M059J (cell line): ENCODE measurements around the gene SH2D1B. TPM values are rescaled to one million over a fixed set of nuclear protein-coding genes. Genes with fewer than 3 reads are reported as not detected.
A peak's percentile ranks its signal among the peaks of the same experiment; 100 is the strongest.
"Not testable (repeated sequence)": the region's sequence is repeated elsewhere in the genome, so short reads cannot be mapped to it uniquely, and the experiment has no call there.

Experiments used
- DNase-seq: peaks from one replicate; pipeline ENCODE4 v3.0.0-alpha.2; 2012; ENCODE audit warnings: low read depth
- total RNA-seq: library from RNA; depleted of rRNA; stranded (reverse); fragments of >200 nt; shearing (Covaris generic); gene quantifications from 2 replicates; pipeline ENCODE4 v1.2.3, GENCODE V29; 2014; rRNA removed

The SH2D1B gene, protein sequence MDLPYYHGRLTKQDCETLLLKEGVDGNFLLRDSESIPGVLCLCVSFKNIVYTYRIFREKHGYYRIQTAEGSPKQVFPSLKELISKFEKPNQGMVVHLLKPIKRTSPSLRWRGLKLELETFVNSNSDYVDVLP
- total RNA-seq = 0.05 and 0.71 TPM in 2 replicates

DNA sequence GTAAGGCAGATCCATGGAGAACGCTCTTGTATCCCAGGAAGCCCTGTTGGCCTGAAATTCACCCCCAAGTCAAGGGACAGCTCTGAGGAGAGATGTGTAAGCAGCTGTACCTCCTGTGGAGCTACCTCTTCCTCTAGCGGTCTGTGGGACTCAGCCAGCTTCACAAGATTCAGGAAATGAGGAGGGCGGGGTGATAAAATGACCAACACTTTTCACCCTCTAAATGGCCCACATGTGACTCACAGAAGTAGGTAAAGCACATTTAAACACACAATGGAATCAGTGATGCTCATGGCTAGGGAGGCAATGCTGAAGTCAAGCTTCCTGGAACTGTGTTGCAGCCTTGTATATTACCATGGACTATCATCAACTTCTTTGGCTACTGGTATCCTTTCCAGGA lies at the start of gene SH2D1B:
SH2D1B (minus strand) TSS at position 135 of the 400 bp plus-strand sequence; CDS start at position 15, 120 bp downstream.
- peak; percentile 80 for DNase-seq

DNA sequence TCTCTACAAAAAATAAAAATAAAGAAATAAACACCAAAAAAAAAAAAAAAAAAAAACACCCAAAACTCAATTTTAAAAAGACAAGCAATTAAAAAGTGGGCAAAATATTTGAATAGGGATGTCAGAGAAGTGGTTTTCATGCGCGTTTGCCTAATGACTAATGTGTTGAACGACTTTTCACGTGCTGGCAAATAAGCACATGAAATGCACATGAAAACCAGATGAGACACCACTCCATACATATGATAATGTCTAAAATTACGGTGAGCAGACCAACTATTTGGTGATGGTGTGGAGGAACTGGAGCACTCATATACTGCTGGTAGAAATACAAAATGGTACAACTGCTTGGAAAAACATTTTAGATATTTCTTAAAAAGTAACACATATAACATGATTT lies 46.3 kb upstream of the SH2D1B start:
- no peak for DNase-seq

DNA sequence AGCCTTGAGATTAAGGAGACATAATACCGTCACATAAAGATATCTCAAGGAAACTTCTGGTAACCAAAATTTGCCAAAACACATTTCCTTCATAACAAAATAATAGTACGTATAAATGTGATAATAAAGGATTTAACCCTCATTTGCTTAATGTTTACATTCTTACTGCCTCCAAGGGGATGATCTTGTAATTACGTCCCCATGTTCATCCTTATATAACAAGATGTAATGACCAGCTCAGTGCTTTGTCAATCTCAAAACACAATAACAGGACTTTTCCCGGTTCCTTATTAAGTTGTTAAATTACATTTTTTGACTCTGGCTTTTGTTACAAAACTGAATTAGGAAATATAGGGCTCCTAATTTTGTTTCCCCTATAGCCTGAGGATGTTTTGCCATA lies 44.4 kb upstream of the SH2D1B start:
- no peak for DNase-seq

DNA sequence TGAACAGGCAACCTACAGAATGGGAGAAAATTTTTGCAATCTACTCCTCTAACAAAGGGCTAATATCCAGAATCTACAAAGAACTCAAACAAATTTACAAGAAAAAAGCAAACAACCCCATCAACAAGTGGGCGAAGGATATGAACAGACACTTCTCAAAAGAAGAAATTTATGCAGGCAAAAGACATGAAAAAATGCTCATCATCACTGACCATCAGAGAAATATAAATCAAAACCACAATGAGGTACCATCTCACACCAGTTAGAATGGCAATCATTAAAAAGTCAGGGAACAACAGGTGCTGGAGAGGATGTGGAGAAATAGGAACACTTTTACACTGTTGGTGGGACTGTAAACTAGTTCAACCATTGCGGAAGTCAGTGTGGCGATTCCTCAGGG lies 42.4 kb upstream of the SH2D1B start:
- DNase-seq = not testable (repeated sequence)

DNA sequence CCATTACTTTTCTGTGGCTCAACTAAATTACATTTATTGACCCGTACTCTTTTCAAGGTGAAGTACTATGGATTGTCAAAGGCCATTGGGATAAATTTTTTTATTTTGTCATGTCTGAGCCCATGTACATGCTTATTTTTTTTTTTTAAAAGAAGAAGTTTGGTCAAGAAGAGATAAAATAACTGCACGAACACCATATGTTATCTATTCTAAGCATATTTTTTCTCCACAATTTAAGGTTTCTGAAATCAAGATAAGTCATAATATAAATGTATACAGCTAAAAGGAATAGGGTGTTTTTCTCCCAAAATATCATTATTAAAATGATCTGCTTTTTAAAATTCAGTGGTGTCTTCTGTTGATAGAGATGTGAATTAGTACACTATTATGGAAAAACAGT lies 35.0 kb upstream of the SH2D1B start:
- no peak for DNase-seq

DNA sequence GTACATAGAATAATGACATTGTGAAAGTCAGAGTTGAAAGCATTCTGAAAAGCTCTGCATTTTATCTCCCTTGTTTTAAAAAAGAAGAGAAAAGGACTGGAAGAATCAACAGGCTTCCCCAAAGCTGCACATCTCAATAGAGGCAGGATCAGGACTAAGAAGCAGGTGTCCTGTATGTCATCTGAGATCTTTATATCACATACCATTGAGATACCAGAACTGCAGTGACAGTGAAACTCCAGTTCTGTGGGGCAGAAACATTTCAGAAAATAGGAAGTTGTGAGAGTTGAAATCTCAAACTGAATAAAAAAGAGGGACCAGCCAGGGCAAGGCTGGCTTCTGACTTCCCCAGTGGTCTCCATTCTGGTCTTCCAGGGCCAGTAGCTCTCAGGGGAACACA lies 33.0 kb upstream of the SH2D1B start:
- DNase-seq = no peak

DNA sequence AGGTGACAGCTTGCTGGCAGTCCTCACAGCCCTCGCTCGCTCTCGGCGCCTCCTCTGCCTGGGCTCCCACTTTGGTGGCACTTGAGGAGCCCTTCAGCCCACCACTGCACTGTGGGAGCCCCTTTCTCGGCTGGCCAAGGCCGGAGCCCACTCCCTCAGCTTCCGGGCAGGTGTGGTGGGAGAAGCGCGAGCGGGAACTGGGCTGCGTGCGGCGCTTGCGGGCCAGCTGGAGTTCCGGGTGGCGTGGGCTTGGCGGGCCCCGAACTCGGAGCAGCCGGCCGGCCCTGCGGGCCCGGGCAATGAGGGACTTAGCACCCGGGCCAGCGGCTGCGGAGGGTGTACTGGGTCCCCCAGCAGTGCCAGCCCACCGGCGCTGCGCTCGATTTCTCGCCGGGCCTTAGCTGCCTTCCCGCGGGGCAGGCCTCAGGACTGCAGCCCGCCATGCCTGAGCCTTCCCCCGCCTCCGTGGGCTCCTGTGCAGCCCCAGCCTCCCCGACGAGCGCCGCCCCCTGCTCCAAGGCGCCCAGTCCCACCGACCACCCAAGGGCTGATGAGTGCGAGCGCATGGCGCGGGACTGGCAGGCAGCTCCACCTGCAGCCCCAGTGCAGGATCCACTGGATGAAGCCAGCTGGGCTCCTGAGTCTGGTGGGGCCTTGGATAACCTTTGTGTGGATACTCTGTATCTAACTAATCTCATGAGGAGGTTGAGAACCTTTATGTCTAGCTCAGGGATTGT lies 21.2 kb upstream of the SH2D1B start:
- not testable (repeated sequence) for DNase-seq

DNA sequence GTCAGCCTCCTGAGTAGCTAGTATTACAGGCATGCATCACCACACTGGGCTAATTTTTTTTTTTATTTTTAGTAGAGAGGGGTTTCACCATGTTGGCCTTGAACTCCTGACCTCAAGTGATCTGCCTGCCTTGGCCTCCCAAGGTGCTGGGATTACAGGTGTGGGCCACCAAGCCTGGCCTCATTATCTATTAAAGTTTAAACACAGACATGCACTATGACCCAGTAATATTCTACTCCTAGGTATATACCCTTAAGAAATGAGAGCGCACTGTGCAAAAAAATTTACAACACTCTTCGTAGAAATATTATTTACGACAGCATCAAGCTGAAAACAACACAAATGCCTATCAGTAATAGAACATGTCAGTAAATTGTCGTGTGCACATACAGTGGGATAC lies 18.6 kb upstream of the SH2D1B start:
- no peak for DNase-seq

DNA sequence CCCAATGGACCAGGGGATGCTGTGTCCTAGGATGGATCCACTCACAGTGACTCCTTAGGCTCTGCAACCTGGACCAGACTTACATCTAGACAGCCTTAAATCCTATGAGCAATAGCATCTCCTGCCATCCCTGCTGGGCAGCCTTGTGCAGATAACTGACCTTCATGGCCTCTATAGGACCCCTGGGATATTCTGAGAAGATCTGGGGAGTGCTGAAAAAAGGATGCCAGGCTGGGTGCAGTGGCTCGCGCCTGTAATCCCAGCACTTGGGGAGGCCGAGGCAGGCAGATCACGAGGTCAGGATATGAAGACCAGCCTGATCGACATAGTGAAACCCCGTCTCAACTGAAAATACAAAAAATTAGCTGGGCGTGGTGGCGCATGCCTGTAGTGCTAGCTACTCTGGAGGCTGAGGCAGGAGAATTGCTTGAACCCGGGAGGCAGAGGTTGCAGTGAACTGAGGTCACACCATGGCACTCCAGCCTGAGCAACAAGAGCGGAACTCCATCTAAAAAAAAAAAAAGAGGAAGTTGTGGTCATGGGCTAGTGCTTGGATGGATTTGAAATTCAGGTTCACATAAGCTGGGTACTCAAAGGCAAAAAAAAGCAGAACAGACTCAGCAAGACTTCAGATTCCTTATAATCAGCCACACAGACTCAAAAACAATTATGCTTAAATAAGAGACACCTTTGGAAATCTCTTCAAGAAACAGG lies 10.9 kb upstream of the SH2D1B start:
- DNase-seq = no peak

DNA sequence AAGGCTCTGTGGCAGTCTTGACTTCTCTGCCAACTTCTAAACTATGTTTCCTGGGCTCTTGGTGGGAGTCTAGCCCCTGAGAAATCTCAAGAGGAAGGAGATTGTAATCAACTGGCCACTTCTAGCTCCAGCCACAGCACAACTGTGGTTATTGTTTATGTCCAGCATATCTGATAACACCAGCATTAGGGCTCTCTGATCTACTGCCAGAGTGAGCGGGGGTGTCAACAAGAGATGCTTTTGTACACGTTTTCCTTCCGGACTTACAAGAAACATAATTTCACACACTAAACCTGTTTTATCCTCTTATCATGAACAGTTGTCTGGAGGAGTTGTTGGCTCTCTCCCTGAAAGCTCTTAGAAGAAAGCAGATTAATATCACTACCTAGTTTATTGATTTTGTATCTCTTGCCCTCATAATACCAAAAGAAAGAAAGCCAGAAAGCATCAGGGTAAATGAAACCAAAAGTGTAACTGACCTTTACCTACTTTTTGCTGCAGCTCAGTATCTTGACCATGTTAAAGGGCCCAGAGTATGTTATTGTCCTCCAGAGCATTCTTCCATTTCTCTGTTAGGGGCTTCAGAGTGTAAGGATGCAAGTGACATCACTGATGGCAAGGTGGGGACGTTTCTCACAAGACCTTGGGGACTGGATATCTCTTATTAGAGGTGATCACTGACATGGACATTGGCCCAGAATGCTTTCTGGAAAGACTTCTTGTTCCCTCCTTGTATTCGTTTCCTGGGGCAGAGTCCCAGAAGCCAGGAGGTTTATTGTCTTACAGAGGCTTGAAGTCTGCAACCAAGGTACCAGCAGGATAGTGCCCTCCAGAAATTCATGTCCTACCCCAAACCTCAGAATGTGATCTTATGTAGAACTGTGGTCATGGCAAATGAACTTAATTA lies 9.6 kb upstream of the SH2D1B start:
- peak; percentile 20 for DNase-seq

DNA sequence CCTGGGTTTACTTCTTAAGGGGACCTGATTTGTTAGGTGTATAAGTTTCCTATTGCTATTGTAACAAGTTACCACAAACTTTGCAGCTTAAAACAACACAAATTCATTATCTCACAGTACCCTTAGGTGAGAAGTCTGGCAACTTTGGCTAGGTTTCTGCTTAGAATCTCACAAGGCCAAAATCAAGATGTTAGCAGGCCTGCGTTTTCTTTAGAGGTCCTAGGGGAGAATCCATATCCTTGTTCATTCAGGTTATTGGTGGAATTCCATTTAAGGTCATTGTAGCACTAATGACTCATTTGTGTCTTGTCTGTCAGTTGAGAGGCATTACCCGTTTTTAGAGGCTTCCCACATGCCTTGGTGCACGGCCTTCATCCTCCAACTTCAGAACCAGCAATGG lies 8.2 kb upstream of the SH2D1B start:
- DNase-seq = no peak

DNA sequence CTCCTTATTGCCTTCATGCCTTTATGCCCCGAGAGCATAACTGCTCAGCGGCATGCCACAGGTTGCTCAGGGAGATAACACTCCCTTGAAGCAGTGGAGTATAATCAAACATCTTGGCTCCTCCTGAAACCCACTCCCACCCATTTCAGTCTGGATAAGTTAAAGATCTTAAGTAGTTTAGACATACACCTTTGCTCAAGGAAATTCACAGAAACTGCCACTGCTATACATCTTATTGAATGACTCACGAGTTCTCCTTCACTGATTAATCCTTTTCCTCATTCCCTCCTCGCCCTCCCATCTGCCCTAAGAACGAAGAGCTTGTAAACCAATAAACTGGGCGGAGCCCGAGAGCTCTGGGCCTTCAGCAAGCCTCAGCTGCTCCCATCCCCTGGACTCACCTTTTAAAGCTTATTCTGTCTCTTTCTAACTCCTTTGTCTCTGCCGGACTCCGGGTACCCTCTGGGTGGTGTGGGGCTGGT lies 7.6 kb upstream of the SH2D1B start:
- peak; percentile 28 for DNase-seq

DNA sequence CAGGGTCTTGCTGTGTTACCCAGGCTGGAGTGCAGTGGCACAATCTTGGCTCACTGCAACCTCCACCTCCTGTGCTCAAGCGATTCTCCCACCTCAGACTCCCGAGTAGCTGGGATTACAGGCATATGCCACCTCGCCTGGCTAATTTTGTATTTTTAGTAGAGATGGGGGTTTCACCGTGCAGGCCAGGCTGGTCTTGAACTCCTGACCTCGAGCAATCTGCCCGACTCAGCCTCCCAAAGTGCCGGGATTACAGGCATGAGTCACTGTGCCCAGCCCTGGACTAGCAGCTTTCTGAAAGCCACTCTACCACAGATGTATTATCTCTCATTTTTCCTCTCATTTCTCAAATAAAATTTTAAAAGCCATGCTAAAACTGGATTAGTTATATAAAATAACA lies 6.6 kb upstream of the SH2D1B start:
- DNase-seq = peak; percentile 22

DNA sequence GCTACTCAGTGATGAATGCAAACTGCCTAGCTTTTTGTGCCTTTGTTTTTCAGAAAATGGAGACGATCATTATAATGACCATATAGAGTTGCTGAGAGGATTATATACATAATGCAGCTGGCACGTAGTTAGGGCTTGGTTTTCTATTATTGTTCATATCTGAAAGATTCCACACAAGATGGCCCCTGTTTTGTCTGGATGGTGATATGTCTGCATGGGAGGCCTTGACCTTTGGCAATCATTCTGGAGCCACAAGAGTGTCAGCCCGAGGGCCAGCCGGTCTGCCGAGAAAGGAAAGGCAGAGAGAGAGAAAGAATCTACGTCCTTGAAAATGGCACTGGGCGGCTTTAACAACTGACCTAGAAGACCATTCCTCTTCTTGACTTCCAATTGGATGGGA lies 5.7 kb upstream of the SH2D1B start:
- DNase-seq = no peak

DNA sequence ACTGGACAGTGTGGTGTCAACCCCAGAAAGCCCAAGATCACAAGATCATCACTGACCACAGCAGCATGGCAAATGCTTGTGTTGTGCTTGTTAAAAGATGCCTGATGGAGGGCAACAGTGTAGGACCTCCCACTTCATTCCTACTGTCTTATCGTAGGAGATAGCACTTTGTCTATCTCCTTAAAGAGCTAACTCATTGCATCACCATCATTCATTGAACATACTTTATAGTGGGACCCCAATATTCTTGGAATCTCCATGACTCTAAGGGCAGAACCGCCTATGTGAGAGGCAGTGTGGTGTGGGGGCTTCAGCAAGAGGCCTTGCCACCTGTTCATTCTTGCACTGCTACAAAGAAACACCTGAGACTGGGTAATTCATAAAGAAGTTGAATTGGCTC lies 5.0 kb upstream of the SH2D1B start:
- DNase-seq = no peak

DNA sequence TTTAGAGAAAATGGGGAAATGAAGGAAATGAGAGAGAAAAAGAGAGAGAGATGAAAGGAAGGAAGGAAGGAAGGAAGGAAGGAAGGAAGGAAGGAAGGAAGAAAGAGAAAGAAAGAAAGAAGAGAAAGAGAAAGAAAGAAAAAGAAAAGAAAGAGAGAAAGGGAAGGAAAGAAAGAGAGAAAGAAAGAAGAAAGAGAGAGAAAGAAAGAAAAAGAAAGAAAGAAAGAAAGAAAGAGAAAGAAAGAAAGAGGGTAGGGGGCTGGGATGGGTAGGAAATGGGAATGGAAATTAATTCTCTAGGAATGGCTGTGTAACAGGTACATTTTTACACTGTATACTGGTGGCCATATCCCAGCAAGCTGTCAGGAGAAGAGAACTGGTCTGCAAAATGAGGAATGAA lies 4.3 kb upstream of the SH2D1B start:
- DNase-seq = no peak

DNA sequence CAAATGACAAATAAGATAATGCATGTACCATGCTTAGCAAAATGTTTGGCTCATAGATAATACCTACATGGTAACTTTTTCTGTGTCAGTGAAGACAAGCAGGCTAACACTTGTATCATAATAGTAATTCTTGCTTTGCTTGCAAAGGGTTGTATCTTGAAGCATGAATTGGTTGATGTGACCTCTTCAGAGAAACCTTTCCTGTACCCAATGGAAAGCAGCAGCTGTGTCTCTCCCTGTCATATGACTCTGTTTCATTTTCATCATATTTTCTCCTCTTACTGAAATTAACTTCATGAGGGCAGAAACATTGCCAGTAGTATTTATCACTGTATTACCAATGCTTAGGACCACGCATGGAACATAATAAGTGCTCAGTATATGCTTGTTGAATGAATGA lies 4.4 kb downstream of the SH2D1B start:
- DNase-seq = no peak

DNA sequence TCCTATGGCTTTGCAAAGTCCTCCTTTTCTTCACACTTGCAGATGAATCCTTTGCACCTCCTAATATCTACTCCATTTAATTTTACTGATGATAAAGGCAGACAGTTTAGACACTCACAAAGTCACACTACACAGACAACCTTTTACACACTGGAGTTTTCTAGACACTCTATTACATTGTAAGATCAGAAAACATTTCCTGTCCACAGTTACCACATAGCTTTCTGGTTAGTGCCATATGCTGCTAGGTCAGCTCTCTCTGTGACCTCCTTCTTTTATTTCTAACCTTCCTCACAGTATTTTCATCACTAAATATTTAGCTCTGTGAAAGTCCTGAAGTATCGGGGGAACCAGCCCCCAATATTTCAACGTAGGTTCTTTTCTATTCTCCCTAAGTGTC lies 5.1 kb downstream of the SH2D1B start:
- DNase-seq = no peak

DNA sequence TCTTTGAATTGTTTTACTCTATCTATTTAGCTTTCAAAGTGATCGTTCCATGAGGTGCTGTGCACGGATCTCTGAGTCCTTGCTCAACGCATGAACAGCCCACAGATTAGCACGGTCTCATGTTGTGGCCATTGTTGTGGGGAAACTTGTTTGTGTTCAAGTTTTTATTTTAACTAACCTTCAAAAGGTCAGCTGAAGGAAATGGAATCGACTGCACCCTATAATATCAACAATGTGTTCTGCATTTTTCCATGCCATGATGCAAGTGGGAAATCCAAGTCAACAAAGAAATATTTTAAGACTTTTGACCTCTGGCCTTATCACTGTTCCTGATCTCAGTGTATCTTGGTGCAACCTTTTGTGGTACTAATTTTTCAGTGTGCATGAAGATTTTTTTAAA lies 6.1 kb downstream of the SH2D1B start:
- DNase-seq = peak; percentile 22

DNA sequence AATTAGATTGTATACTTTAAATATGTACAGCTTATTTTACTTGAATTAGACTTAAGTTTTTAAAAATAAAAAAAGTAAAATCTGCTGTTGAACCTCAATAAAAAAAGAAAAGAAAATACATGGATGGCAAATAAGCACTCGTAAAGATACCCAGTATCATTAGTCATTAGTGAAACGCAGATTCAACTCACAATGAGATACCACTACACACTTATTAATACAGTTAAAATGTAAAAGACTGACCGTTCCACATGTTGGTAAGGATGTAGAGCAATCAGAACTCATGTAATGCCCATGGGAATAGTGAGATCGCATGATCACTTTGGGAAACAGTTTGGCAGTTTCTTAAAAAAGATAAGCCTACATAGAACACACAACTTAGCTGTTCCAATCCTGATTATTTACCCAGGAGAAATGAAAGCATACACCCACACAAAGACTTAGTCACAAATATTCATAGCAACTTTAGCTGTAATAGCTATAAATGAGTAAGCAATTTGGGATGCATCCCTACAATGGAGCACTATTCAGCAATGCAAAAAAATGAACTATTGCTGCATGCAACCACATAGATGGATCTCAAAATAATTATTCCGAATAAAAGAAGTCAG lies 7.3 kb downstream of the SH2D1B start:
- peak; percentile 51 for DNase-seq

DNA sequence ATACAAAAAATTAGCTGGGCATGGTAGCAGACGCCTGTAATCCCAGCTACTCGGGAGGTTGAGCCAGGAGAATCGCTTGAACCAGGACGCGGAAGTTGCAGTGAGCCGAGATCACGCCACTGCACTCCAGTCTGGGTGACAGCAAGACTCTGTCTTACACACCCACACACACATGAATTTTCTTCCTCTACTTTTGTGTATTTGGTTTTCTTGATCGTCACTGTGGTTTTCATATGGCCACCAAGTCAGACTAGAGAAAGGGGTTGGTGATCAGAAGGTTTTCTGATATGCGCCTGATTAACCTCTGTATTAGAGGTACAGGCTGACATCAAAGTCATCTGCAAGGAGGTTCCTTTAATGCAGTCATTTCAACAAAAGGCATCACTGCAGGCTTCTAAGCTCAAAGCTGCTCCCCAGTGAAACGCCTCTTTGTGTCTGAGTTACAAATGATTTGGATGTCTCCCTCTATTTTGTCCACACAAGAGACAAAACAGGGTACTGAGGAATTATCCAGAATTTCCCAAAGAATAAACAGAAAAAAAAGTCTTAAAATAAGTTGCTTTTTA lies 11.1 kb downstream of the SH2D1B start:
- DNase-seq = no peak
